NOMO-1 treated with DMSO at 0.1 percent for 48 hours (cell line): ENCODE data around the gene RPL19.
"Not testable (repeated sequence)": the region's sequence is repeated elsewhere in the genome, so short reads cannot be mapped to it uniquely, and the experiment has no call there.

Experiments
- DNase-seq: peaks from one replicate; lab custom pipeline; 2025; ENCODE audit not compliant: unreplicated experiment; lab: John Stamatoyannopoulos, UW

RPL19 gene

GRCh38 chr17:39240631-39241030, 40.5 kb downstream of the RPL19 start:
- no peak for DNase-seq

GRCh38 chr17:39243155-39243554, 43.1 kb downstream of the RPL19 start:
- DNase-seq, result no peak

GRCh38 chr17:39244016-39244599, 44.0 kb downstream of the RPL19 start:
- DNase-seq, result peak; percentile 17

GRCh38 chr17:39244600-39245570, 44.8 kb downstream of the RPL19 start:
- peak; percentile 65 for DNase-seq

GRCh38 chr17:39246274-39246673, 46.2 kb downstream of the RPL19 start:
- no peak for DNase-seq

- DNase-seq, result not testable (repeated sequence)
These were observed 50.0 kb downstream of the RPL19 start for GRCh38 chr17:39250076-39250475.

GRCh38 chr17:39251997-39252396, 51.9 kb downstream of the RPL19 start:
- DNase-seq, result no peak

- no peak for DNase-seq
These were observed 52.8 kb downstream of the RPL19 start for GRCh38 chr17:39252788-39253460.
